Measurements from ENCODE around the gene P2RY6.

- TF ChIP-seq GATA2 (IDR thresholded peaks at IDR 0.05; ENCODE audit: low read depth, low read length) (peak; percentile 94), GATA3 (IDR thresholded peaks at IDR 0.05; ENCODE audit: low read depth, low read length) (peak; percentile 44; the same call in 1 of the 2 replicates)
Measured at GRCh38 chr11:73271936-73272679, at the start of gene P2RY6.

All from SH-SY5Y (cell line).